SK-N-SH (cell line): ENCODE data around the gene ANKRD11. TPM values are rescaled to one million over a fixed set of nuclear protein-coding genes. Genes with fewer than 3 reads are reported as not detected.

Source experiments
- CTCF ChIA-PET: fragments of 300-600, 350-600 bp; formaldehyde crosslinking; extraction: SDS; loops from one replicate; lab custom pipeline; 2021; lab: Yijun Ruan, JAX
- POLR2A ChIA-PET: fragments of 350-600 bp; sonication (Branson Sonifier 250); formaldehyde crosslinking; extraction: SDS; loops from one replicate; lab custom pipeline; 2020; ENCODE audit warnings: antibody characterized with exemption, inconsistent platforms; lab: Yijun Ruan, JAX
- DNase-seq: peaks from one replicate; pipeline ENCODE4 v3.0.0; 2012
- H2AFZ ChIP-seq: fragments of 200-600 bp; sonication (generic); 2 replicates; pipeline ENCODE4 v1.8.1; 2016; ENCODE audit warnings: antibody characterized with exemption, mild to moderate bottlenecking, low read depth
- H3F3A ChIP-seq: fragments of 200-600 bp; sonication (generic); replicated peaks from 2 replicates; pipeline ENCODE3; 2016; ENCODE audit warnings: antibody characterized with exemption, mild to moderate bottlenecking; ENCODE audit not compliant: insufficient read depth
- H3K27ac ChIP-seq, 2 experiments: fragments of 200-500 bp in 1 of 2; fragments of 200-600 bp in 1 of 2; sonication (Bioruptor generic) in 1 of 2; sonication (generic), shearing (Covaris generic) in 1 of 2; 2 replicates each; pipeline versions ENCODE4 v1.5.1 to v1.6.1; 2014 to 2016; ENCODE audit warnings: low read depth in 2 of 2, inconsistent platforms in 1 of 2, low read length in 1 of 2, mild to moderate bottlenecking in 1 of 2, mixed read lengths in 1 of 2
- H3K27me3 ChIP-seq: fragments of 200-600 bp; sonication (generic), shearing (Covaris generic); 2 replicates; pipeline ENCODE4 v1.6.1; 2016; ENCODE audit warnings: mixed run types; ENCODE audit not compliant: insufficient read depth
- H3K36me3 ChIP-seq, 2 experiments: fragments of 200-500 bp in 1 of 2; fragments of 200-600 bp in 1 of 2; sonication (Bioruptor generic) in 1 of 2; sonication (generic) in 1 of 2; replicated peaks in 1 of 2; 2 replicates each; pipeline versions ENCODE3 to v1.5.1; 2014 to 2016; ENCODE audit warnings: low read length in 1 of 2, mild to moderate bottlenecking in 1 of 2; ENCODE audit not compliant: insufficient read depth in 2 of 2, control insufficient read depth in 1 of 2
- H3K4me1 ChIP-seq, 2 experiments: fragments of 200-500 bp in 1 of 2; fragments of 200-600 bp in 1 of 2; sonication (Bioruptor generic) in 1 of 2; sonication (generic), shearing (Covaris generic) in 1 of 2; 2 replicates each; pipeline versions ENCODE4 v1.5.1 to v1.6.1; 2014 to 2016; ENCODE audit warnings: low read depth in 1 of 2, low read length in 1 of 2, mixed run types in 1 of 2; ENCODE audit not compliant: insufficient read depth in 2 of 2, control insufficient read depth in 1 of 2
- H3K4me2 ChIP-seq: fragments of 200-600 bp; sonication (generic), shearing (Covaris generic); 2 replicates; pipeline ENCODE4 v1.6.1; 2017; ENCODE audit warnings: mixed run types
- H3K4me3 ChIP-seq, 2 experiments: fragments of 200-500 bp in 1 of 2; fragments of 200-600 bp in 1 of 2; sonication (Bioruptor generic) in 1 of 2; sonication (generic), shearing (Covaris generic) in 1 of 2; 2 replicates each; pipeline versions ENCODE4 v1.5.1 to v1.8.1; 2014 to 2016; ENCODE audit warnings: low read depth in 2 of 2, inconsistent platforms in 1 of 2, low read length in 1 of 2, mild to moderate bottlenecking in 1 of 2, mixed read lengths in 1 of 2, moderate library complexity in 1 of 2
- H3K79me2 ChIP-seq: fragments of 200-600 bp; sonication (generic); 2 replicates; pipeline ENCODE4 v1.8.1; 2017; ENCODE audit warnings: mild to moderate bottlenecking; ENCODE audit not compliant: insufficient read depth
- H3K9ac ChIP-seq: fragments of 200-600 bp; sonication (generic); 2 replicates; pipeline ENCODE4 v1.6.1; 2017; ENCODE audit warnings: mixed run types
- H3K9me2 ChIP-seq: fragments of 200-600 bp; sonication (generic); 2 replicates; pipeline ENCODE4 v1.6.1; 2017; ENCODE audit warnings: mixed run types
- H3K9me3 ChIP-seq: fragments of 200-600 bp; sonication (generic); 2 replicates; pipeline ENCODE4 v1.6.1; 2017; ENCODE audit warnings: mixed run types, mild to moderate bottlenecking, moderate library complexity
- H4K20me1 ChIP-seq: fragments of 200-600 bp; sonication (generic); 2 replicates; pipeline ENCODE4 v1.6.1; 2017; ENCODE audit warnings: mild to moderate bottlenecking, mixed run types; ENCODE audit not compliant: insufficient read depth
- EP300 ChIP-seq, 2 experiments: IDR thresholded peaks; 2 replicates each; pipeline versions ENCODE4 v1.4.0 to v1.6.1; 2012; ENCODE audit warnings: borderline replicate concordance in 1 of 2, low read depth in 1 of 2, low read length in 1 of 2
- EZH2phosphoT487 ChIP-seq: fragments of 200-600 bp; sonication (generic); IDR thresholded peaks from 2 replicates; pipeline ENCODE4 v1.6.1; 2017; ENCODE audit warnings: low read depth, mixed run types, mild to moderate bottlenecking, antibody characterized with exemption, moderate library complexity, borderline replicate concordance
- FOSL2 ChIP-seq: IDR thresholded peaks from 2 replicates; pipeline ENCODE4 v1.4.0; 2012; ENCODE audit warnings: low read depth, mild to moderate bottlenecking, moderate library complexity, borderline replicate concordance
- FOXM1 ChIP-seq: IDR thresholded peaks from 2 replicates; pipeline ENCODE4 v1.4.0; 2012; ENCODE audit warnings: low read depth, mild to moderate bottlenecking
- GATA2 ChIP-seq: sonication (generic); formaldehyde crosslinking; IDR thresholded peaks from 2 replicates; pipeline ENCODE4 v1.5.0; 2020; ENCODE audit warnings: mild to moderate bottlenecking, missing genetic modification reagents
- IRF3 ChIP-seq: fragments of 150-350 bp; IDR thresholded peaks from 2 replicates; pipeline ENCODE4 v1.6.1; 2016; ENCODE audit warnings: mild to moderate bottlenecking, low read depth, low read length
- MAX ChIP-seq: IDR thresholded peaks from 2 replicates; pipeline ENCODE4 v1.4.0; 2012; ENCODE audit warnings: low read depth
- MXI1 ChIP-seq: IDR thresholded peaks from 2 replicates; pipeline ENCODE4 v1.6.1; 2012; ENCODE audit warnings: mild to moderate bottlenecking, low read depth, low read length, improper control_type of control experiment
- NFIC ChIP-seq: IDR thresholded peaks from 2 replicates; pipeline ENCODE4 v1.4.0; 2012; ENCODE audit warnings: borderline replicate concordance
- NRF1 ChIP-seq: IDR thresholded peaks from 2 replicates; pipeline ENCODE4 v1.6.1; 2012; ENCODE audit warnings: low read depth, mild to moderate bottlenecking, low read length
- PBX3 ChIP-seq: IDR thresholded peaks from 2 replicates; pipeline ENCODE4; 2012
- RAD21 ChIP-seq: IDR thresholded peaks from 2 replicates; pipeline ENCODE4 v1.6.1; 2012; ENCODE audit warnings: mild to moderate bottlenecking, low read length
- RCOR1 ChIP-seq: fragments of 150-350 bp; IDR thresholded peaks from 2 replicates; pipeline ENCODE4 v1.6.1; 2017; ENCODE audit warnings: antibody characterized with exemption, low read length
- RFX5 ChIP-seq: IDR thresholded peaks from 2 replicates; pipeline ENCODE4 v1.6.1; 2012; ENCODE audit warnings: mild to moderate bottlenecking, improper control_type of control experiment, low read length
- RXRA ChIP-seq: IDR thresholded peaks from 2 replicates; pipeline ENCODE4 v1.4.0; 2012; ENCODE audit warnings: low read depth, mild to moderate bottlenecking, borderline replicate concordance
- SIN3A ChIP-seq: IDR thresholded peaks from 2 replicates; pipeline ENCODE4 v1.6.1; 2012; ENCODE audit warnings: low read depth, mild to moderate bottlenecking, low read length, moderate library complexity, borderline replicate concordance
- SMC3 ChIP-seq: IDR thresholded peaks from 2 replicates; pipeline ENCODE4 v1.6.1; 2012; ENCODE audit warnings: low read depth, low read length, improper control_type of control experiment
- TAF1 ChIP-seq: IDR thresholded peaks from 2 replicates; pipeline ENCODE4 v1.6.1; 2012; ENCODE audit warnings: low read depth, mild to moderate bottlenecking, low read length, moderate library complexity, borderline replicate concordance
- TEAD4 ChIP-seq: IDR thresholded peaks from 2 replicates; pipeline ENCODE4 v1.4.0; 2012; ENCODE audit warnings: mild to moderate bottlenecking, borderline replicate concordance; ENCODE audit not compliant: insufficient read depth
- ZBTB33 ChIP-seq: IDR thresholded peaks from 2 replicates; pipeline ENCODE4 v1.4.0; 2012; ENCODE audit warnings: low read depth, borderline replicate concordance
- WGBS: methylation state at CpG from one replicate; pipeline ENCODE4 v1.1.6; 2017; ENCODE audit warnings: low lambda C conversion rate; 5-methylcytosine and 5-hydroxymethylcytosine counted together
- polyA plus RNA-seq, 3 experiments: library from polyadenylated mRNA; depleted of rRNA; stranded (reverse); fragments of >200 nt; gene quantifications; 2 replicates each; pipeline ENCODE4 v1.2.3, GENCODE V29; 2012

The ANKRD11 gene
- polyA plus RNA-seq, 1 of the 3 experiments (the other 2 are of a cell fraction): 50.2 TPM

- H3K9me3 ChIP-seq: no peaks in the 10 kb centered on the region
- H3K9me2 ChIP-seq: no peaks in the 10 kb centered on the region
- no peak for DNase-seq
- H3K4me2 ChIP-seq: no peak overlapping the region
- 87% methylated on average over 20 of the region's 20 CpGs for WGBS
- ChIA-PET CTCF (no interaction called here), POLR2A (no interaction called here)
- peaks cover 37 to 91% of the 10 kb centered on the region in 2 experiments for H3K36me3 ChIP-seq
- H4K20me1 ChIP-seq: peaks cover under 1% of the 10 kb centered on the region; the same call in 1 of the 2 replicates
- H3K4me1 ChIP-seq: no peaks in the 10 kb centered on the region
- no peak overlapping the region for H3K9ac ChIP-seq
- no peaks in the 10 kb centered on the region for H3K27me3 ChIP-seq
- TF ChIP-seq RCOR1: no peak
- no peak for TF ChIP-seq EZH2phosphoT487
- TF ChIP-seq SIN3A: no peak
- no peak for TF ChIP-seq NRF1
- no peak for TF ChIP-seq RFX5
- TF ChIP-seq GATA2 (CRISPR knock-in tag): no peak
- no peak for TF ChIP-seq MAX
- no peak for TF ChIP-seq EP300 (IDR thresholded peaks at IDR 0.05; ENCODE audit: borderline replicate concordance in 1 of 2, low read depth in 1 of 2, low read length in 1 of 2)
- TF ChIP-seq SMC3: no peak
- no peak for TF ChIP-seq TEAD4
- TF ChIP-seq IRF3: no peak
- no peak for TF ChIP-seq ZBTB33
- TF ChIP-seq RAD21: no peak
- H3K79me2 ChIP-seq: peaks cover 13% of the 10 kb centered on the region; the same call in 1 of the 2 replicates
- H2AFZ ChIP-seq: no peak overlapping the region
- H3F3A ChIP-seq: no peaks in the 10 kb centered on the region
- H3K27ac ChIP-seq: no peak overlapping the region
- H3K4me3 ChIP-seq: no peak overlapping the region
Measured at GRCh38 chr16:89283449-89283848, 206.9 kb downstream of the ANKRD11 start.

GRCh38 chr16:89282523-89282922 is 207.8 kb downstream of the ANKRD11 start:
- Histone ChIP-seq H3K4me2 (no peak overlapping the region), H4K20me1 (peaks cover 2% of the 10 kb centered on the region; the same call in 1 of the 2 replicates), H3K27me3 (no peaks in the 10 kb centered on the region), H3K36me3 (peaks cover 37 to 89% of the 10 kb centered on the region in 2 experiments), H3K4me1 (no peaks in the 10 kb centered on the region), H3K9ac (no peak overlapping the region), H3K9me2 (no peaks in the 10 kb centered on the region), H3K79me2 (peaks cover 9% of the 10 kb centered on the region), H3F3A (no peaks in the 10 kb centered on the region), H3K27ac (no peak overlapping the region)
- no peak for DNase-seq
- TF ChIP-seq SMC3: no peak
- no peak for TF ChIP-seq MXI1
- no peak for TF ChIP-seq NFIC
- TF ChIP-seq RXRA: no peak
- no peak for TF ChIP-seq FOSL2
- TF ChIP-seq ZBTB33: no peak
- no peak for TF ChIP-seq PBX3
- no peak for TF ChIP-seq FOXM1
- TF ChIP-seq NRF1: no peak
- TF ChIP-seq SIN3A: no peak
- TF ChIP-seq EZH2phosphoT487: no peak
- no peak for TF ChIP-seq TAF1
- TF ChIP-seq, all 33 proteins: peak for 0
- Histone ChIP-seq H3K9me3 (no peaks in the 10 kb centered on the region), H3K4me3 (no peak overlapping the region), H2AFZ (no peak overlapping the region)
- ChIA-PET CTCF (interaction anchor here (0.7 kb wide), 1 partner anchor 9 kb away, joined by 3 read pairs; no protein-coding TSS in a partner anchor), POLR2A (no interaction called here)
- 97% methylated on average over 15 of the region's 18 CpGs for WGBS
